Vagina (tissue), 2 donors: ENCODE results near the gene UTS2B. TPM values are rescaled to one million over a fixed set of nuclear protein-coding genes. Genes with fewer than 3 reads are reported as not detected.

Experiments used
- DNase-seq, 2 donors: peaks; one replicate each; pipeline ENCODE4 v3.0.0-alpha.2; 2017; ENCODE audit errors: extremely low spot score in 2 of 2
- H3K27ac ChIP-seq: fragments of 200-600 bp; sonication (generic); one replicate; pipeline ENCODE4 v1.5.1; 2019
- H3K27me3 ChIP-seq: fragments of 200-600 bp; sonication (generic); one replicate; pipeline ENCODE4 v1.5.1; 2019
- H3K36me3 ChIP-seq, 2 donors: fragments of 200-600 bp; sonication (generic); one replicate each; pipeline ENCODE4 v1.5.1; 2017 to 2019
- H3K4me1 ChIP-seq: fragments of 200-600 bp; sonication (generic); one replicate; pipeline ENCODE4 v1.5.1; 2019
- H3K4me3 ChIP-seq, 2 donors: fragments of 200-600 bp; sonication (generic); 1 replicate in 1 of 2; 2 replicates in 1 of 2; pipeline ENCODE4 v1.5.1; 2016 to 2019
- H3K9me3 ChIP-seq: fragments of 200-600 bp; sonication (generic); one replicate; pipeline ENCODE4 v1.5.1; 2019
- CTCF ChIP-seq, 3 experiments: fragments of 450-650 bp in 2 of 3; fragments of 200-600 bp in 1 of 3; sonication (generic) in 1 of 3; IDR thresholded peaks; one replicate each; pipeline ENCODE4 v1.5.1; 2017 to 2019; ENCODE audit warnings: antibody characterized with exemption in 3 of 3, mild to moderate bottlenecking in 2 of 3, moderate library complexity in 2 of 3
- POLR2A ChIP-seq, 2 donors: fragments of 450-650 bp; IDR thresholded peaks; one replicate each; pipeline ENCODE4 v1.6.1; 2017; ENCODE audit warnings: antibody characterized with exemption in 2 of 2, mild to moderate bottlenecking in 2 of 2, moderate library complexity in 2 of 2
- POLR2AphosphoS5 ChIP-seq, 2 donors: sonication (generic); formaldehyde crosslinking; IDR thresholded peaks; one replicate each; pipeline ENCODE4 v1.9.0; 2017; ENCODE audit warnings: antibody characterized with exemption in 2 of 2, mild to moderate bottlenecking in 2 of 2, low read depth in 1 of 2; ENCODE audit not compliant: insufficient read depth in 1 of 2
- intact Hi-C: fragments of 100-400 bp; cut with DNase I; formaldehyde crosslinking; loops from one replicate; pipeline ENCODE4 v1.15.1; 2023
- total RNA-seq: library from RNA; depleted of rRNA; stranded (reverse); fragments of >200 nt; gene quantifications from one replicate; pipeline ENCODE4 v1.2.3, GENCODE V29; 2016

The UTS2B gene
- total RNA-seq, 1 donor from 2014 or later: 1.7 TPM

GRCh38 chr3:191366675-191367074 is 36.3 kb upstream of the UTS2B start:
- no peak overlapping the region for H3K4me3 ChIP-seq
- intact Hi-C loops: no loop called here

GRCh38 chr3:191363221-191363620 is 32.9 kb upstream of the UTS2B start:
- Histone ChIP-seq H3K9me3 (no peaks in the 10 kb centered on the region), H3K27ac (no peak overlapping the region), H3K36me3 (peaks cover 0 to 50% of the 10 kb centered on the region in 2 donors), H3K27me3 (no peaks in the 10 kb centered on the region), H3K4me3 (no peak overlapping the region), H3K4me1 (no peaks in the 10 kb centered on the region)
- intact Hi-C loops: no loop called here
- TF ChIP-seq POLR2A (IDR thresholded peaks at IDR 0.05) (no peak), POLR2AphosphoS5 (IDR thresholded peaks at IDR 0.05; ENCODE audit: insufficient read depth in 1 of 2, low read depth in 1 of 2) (no peak), CTCF (IDR thresholded peaks at IDR 0.05) (no peak)
- DNase-seq: no peak

More at GRCh38 chr3:191366675-191367074, 36.3 kb upstream of the UTS2B start:
- TF ChIP-seq POLR2A (IDR thresholded peaks at IDR 0.05) (no peak), CTCF (IDR thresholded peaks at IDR 0.05) (no peak), POLR2AphosphoS5 (IDR thresholded peaks at IDR 0.05; ENCODE audit: insufficient read depth in 1 of 2, low read depth in 1 of 2) (peak in 1 of 2 donors; percentile 51)
- no peaks in the 10 kb centered on the region for H3K4me1 ChIP-seq
- no peak overlapping the region for H3K27ac ChIP-seq
- no peak for DNase-seq
- no peaks in the 10 kb centered on the region for H3K9me3 ChIP-seq
- no peaks in the 10 kb centered on the region for H3K27me3 ChIP-seq
- H3K36me3 ChIP-seq: peaks cover 0 to 41% of the 10 kb centered on the region in 2 donors

- no peak overlapping the region for H3K4me3 ChIP-seq
- no peaks in the 10 kb centered on the region for H3K9me3 ChIP-seq
- no peaks in the 10 kb centered on the region for H3K4me1 ChIP-seq
- peaks cover 0 to 55% of the 10 kb centered on the region in 2 donors for H3K36me3 ChIP-seq
- DNase-seq: no peak
- intact Hi-C loops: no loop called here
- TF ChIP-seq POLR2A (IDR thresholded peaks at IDR 0.05) (no peak), POLR2AphosphoS5 (IDR thresholded peaks at IDR 0.05; ENCODE audit: insufficient read depth in 1 of 2, low read depth in 1 of 2) (no peak), CTCF (IDR thresholded peaks at IDR 0.05) (no peak)
- no peak overlapping the region for H3K27ac ChIP-seq
- H3K27me3 ChIP-seq: no peaks in the 10 kb centered on the region
Measured at GRCh38 chr3:191362524-191363090, 32.3 kb upstream of the UTS2B start.

- no peaks in the 10 kb centered on the region for H3K27me3 ChIP-seq
- peaks cover 0 to 55% of the 10 kb centered on the region in 2 donors for H3K36me3 ChIP-seq
- no peak overlapping the region for H3K27ac ChIP-seq
- intact Hi-C loops: no loop called here
- H3K4me3 ChIP-seq: no peak overlapping the region
- DNase-seq: no peak
- H3K4me1 ChIP-seq: peaks cover 5% of the 10 kb centered on the region
- no peak for TF ChIP-seq POLR2AphosphoS5 (IDR thresholded peaks at IDR 0.05; ENCODE audit: insufficient read depth in 1 of 2, low read depth in 1 of 2)
- TF ChIP-seq POLR2A (IDR thresholded peaks at IDR 0.05): no peak
- no peak for TF ChIP-seq CTCF (IDR thresholded peaks at IDR 0.05)
- no peaks in the 10 kb centered on the region for H3K9me3 ChIP-seq
Measured at GRCh38 chr3:191362037-191362436, 31.7 kb upstream of the UTS2B start.

- Histone ChIP-seq H3K36me3 (peaks cover 0 to 55% of the 10 kb centered on the region in 2 donors), H3K4me1 (peaks cover 11% of the 10 kb centered on the region), H3K27me3 (no peaks in the 10 kb centered on the region), H3K27ac (no peak overlapping the region), H3K4me3 (no peak overlapping the region), H3K9me3 (no peaks in the 10 kb centered on the region)
- no peak for TF ChIP-seq POLR2AphosphoS5 (IDR thresholded peaks at IDR 0.05; ENCODE audit: insufficient read depth in 1 of 2, low read depth in 1 of 2)
- TF ChIP-seq POLR2A (IDR thresholded peaks at IDR 0.05): no peak
- TF ChIP-seq CTCF (IDR thresholded peaks at IDR 0.05): no peak
- DNase-seq: no peak
- intact Hi-C loops: no loop called here
Measured at GRCh38 chr3:191361456-191361855, 31.1 kb upstream of the UTS2B start.
